ENCODE results near the gene PPP4C. TPM values are rescaled to one million over a fixed set of nuclear protein-coding genes. Genes with fewer than 3 reads are reported as not detected.
"Not testable (repeated sequence)": the region's sequence is repeated elsewhere in the genome, so short reads cannot be mapped to it uniquely, and the experiment has no call there.

Gene PPP4C
- total and polyA plus RNA-seq, 3 donors from 2014 or later = 82.1 to 154 (median 109) TPM

DNA sequence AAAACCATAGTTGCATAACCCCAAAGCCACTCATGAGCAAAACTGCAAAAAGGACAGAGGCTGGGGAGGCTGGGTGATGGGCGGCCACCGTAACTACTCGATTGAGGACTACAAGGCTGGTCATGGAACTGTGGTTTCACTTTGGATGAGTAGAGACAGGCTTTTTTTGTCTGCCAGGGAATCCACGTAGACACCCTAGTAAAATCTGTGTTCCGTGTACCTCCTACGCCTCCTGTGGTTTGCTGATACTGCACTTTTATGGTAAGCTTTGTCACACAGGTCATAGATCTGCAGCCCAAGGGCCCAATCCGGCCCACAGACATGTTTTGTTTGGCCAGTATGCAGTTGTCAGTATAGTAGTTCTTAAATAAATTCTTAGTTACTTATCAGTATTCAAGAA is 42.5 kb upstream of the PPP4C start:
- no peaks in the 10 kb centered on the region for H3K27me3 ChIP-seq
- H3K9me3 ChIP-seq = no peaks in the 10 kb centered on the region
- no peak overlapping the region for H3K27ac ChIP-seq
- H3K4me1 ChIP-seq = peaks cover 9% of the 10 kb centered on the region
- H3K4me3 ChIP-seq = no peak overlapping the region
- TF ChIP-seq POLR2A (IDR thresholded peaks at IDR 0.05) = no peak
- TF ChIP-seq, protein P1, sequence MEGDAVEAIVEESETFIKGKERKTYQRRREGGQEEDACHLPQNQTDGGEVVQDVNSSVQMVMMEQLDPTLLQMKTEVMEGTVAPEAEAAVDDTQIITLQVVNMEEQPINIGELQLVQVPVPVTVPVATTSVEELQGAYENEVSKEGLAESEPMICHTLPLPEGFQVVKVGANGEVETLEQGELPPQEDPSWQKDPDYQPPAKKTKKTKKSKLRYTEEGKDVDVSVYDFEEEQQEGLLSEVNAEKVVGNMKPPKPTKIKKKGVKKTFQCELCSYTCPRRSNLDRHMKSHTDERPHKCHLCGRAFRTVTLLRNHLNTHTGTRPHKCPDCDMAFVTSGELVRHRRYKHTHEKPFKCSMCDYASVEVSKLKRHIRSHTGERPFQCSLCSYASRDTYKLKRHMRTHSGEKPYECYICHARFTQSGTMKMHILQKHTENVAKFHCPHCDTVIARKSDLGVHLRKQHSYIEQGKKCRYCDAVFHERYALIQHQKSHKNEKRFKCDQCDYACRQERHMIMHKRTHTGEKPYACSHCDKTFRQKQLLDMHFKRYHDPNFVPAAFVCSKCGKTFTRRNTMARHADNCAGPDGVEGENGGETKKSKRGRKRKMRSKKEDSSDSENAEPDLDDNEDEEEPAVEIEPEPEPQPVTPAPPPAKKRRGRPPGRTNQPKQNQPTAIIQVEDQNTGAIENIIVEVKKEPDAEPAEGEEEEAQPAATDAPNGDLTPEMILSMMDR (IDR thresholded peaks at IDR 0.05) = no peak
- no peaks in the 10 kb centered on the region for H3K36me3 ChIP-seq (ENCODE audit: low read depth, missing control alignments)
- WGBS, 2 donors = 73 to 77% methylated on average over 7 of the region's 7 CpGs
- no peak for DNase-seq
- intact Hi-C loops (cut with DNase I; ENCODE audit: low total_unique reads) = no loop called here

DNA sequence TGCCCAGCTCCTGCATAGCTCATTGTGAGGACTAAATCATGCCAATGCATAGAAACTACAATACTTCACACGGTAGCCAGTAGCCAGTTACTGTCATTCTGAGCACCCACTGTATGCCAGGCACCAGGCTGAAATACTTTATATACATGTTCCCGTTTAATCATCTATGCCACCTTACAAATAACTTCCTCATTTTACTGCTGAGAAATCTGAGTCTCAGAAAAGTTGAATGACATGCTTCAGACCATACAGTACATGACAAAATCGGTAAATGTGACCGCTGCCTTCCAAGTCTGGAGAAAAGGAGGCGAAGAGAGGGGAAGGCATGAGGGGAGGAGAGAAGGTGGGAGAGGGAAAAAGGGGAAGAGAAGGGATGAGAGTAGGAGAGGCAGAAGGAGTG is 35.6 kb upstream of the PPP4C start:
- H3K27ac ChIP-seq = no peak overlapping the region
- no peaks in the 10 kb centered on the region for H3K4me1 ChIP-seq
- no peak for DNase-seq
- TF ChIP-seq POLR2A (IDR thresholded peaks at IDR 0.05) = no peak
- TF ChIP-seq, protein P1 (IDR thresholded peaks at IDR 0.05) = no peak
- WGBS, 2 donors = 80 to 85% methylated on average over 5 of the region's 5 CpGs
- no peaks in the 10 kb centered on the region for H3K36me3 ChIP-seq (ENCODE audit: low read depth, missing control alignments)
- H3K9me3 ChIP-seq = no peaks in the 10 kb centered on the region
- intact Hi-C loops (cut with DNase I; ENCODE audit: low total_unique reads) = no loop called here
- no peak overlapping the region for H3K4me3 ChIP-seq
- H3K27me3 ChIP-seq = no peaks in the 10 kb centered on the region

DNA sequence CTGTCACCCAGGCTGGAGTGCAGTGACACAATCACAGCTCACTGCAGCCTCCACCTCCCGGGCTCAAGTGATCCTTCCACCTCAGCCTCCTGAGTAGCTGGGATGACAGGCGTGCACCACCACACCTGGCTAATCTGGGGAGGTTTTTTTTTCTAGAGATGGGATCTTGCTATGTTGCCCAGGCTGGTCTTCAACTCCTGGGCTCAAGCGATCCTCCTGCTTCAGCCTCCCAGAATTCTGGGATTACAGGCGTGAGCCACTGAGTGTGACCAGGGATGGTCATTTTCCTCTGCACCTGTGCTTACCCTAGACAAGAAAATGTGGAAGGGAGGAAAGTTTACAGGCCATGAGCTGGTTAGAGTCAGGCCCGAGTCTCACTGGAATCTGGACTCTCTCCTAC is 35.1 kb upstream of the PPP4C start:
- intact Hi-C loops (cut with DNase I; ENCODE audit: low total_unique reads); H3K27ac ChIP-seq; H3K4me1 ChIP-seq; H3K9me3 ChIP-seq; H3K4me3 ChIP-seq; H3K27me3 ChIP-seq; H3K36me3 ChIP-seq (ENCODE audit: low read depth, missing control alignments); DNase-seq: not testable (repeated sequence)
- WGBS, 2 donors = 86% methylated on average over 5 of the region's 5 CpGs

DNA sequence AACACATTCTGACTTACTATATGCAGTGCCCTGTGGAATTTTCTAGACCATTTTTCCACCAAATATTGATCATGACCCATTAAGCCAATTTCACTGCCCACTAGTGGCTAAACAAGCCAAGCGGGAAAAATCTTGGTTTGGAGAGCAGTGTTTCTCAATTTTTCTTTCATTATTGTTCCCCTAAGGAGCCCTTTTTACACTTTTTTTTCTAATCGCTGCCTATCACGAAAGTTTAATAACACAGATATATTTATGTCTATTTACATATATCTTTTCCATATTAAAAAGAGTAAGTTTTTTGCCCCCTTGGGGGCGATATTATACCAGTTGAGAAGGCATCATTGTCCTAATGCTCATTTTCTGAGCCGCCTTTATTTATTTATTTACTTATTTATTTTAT is 34.0 kb upstream of the PPP4C start:
- Histone ChIP-seq H3K36me3 (ENCODE audit: low read depth, missing control alignments) (no peaks in the 10 kb centered on the region), H3K4me1 (no peaks in the 10 kb centered on the region), H3K27ac (no peak overlapping the region), H3K4me3 (no peak overlapping the region), H3K27me3 (no peaks in the 10 kb centered on the region), H3K9me3 (no peaks in the 10 kb centered on the region)
- intact Hi-C loops (cut with DNase I; ENCODE audit: low total_unique reads) = no loop called here
- WGBS, 2 donors = 36 to 47% methylated on average over 5 of the region's 5 CpGs
- TF ChIP-seq, protein P1 (IDR thresholded peaks at IDR 0.05) = peak; percentile 16 to 52 (median 22)
- TF ChIP-seq POLR2A (IDR thresholded peaks at IDR 0.05) = no peak
- no peak for DNase-seq

DNA sequence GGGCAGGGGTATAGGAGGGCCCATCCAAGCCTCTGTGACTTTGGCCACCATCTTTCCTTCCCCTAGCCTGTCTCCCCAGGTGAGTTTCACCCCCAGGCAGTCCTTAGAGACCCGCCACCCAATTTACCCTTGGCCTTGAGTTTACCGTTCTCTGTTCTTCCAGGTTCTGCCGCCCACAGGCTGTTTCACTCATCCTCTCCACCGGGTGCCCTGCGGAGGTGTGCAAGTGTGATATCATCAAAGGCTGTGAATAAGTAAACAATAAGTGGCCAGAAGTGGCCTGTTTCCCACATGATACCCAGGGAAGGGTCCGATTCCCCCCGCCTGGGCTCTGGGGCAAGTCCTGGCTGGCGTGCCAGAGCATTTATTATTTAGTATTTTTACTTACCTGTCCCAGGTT is 29.6 kb upstream of the PPP4C start:
- intact Hi-C loops (cut with DNase I; ENCODE audit: low total_unique reads) = no loop called here
- no peak for DNase-seq
- Histone ChIP-seq H3K27ac (no peak overlapping the region), H3K36me3 (ENCODE audit: low read depth, missing control alignments) (no peaks in the 10 kb centered on the region), H3K27me3 (no peaks in the 10 kb centered on the region), H3K4me1 (no peaks in the 10 kb centered on the region), H3K9me3 (no peaks in the 10 kb centered on the region), H3K4me3 (no peak overlapping the region)
- WGBS, 2 donors = 69 to 73% methylated on average over 8 of the region's 8 CpGs
- TF ChIP-seq, protein P1 (IDR thresholded peaks at IDR 0.05) = no peak
- no peak for TF ChIP-seq POLR2A (IDR thresholded peaks at IDR 0.05)
